Body of pancreas (tissue), 4 donors: Measurements from ENCODE around the gene LTA. TPM values are rescaled to one million over a fixed set of nuclear protein-coding genes. Genes with fewer than 3 reads are reported as not detected.

ENCODE experiments used
- ATAC-seq: fragments of 150-250 bp; one replicate; pipeline ENCODE4 v1.9.1; 2016
- DNase-seq, 4 donors: peaks; one replicate each; pipeline ENCODE4 v3.0.0-alpha.2; 2019
- H3K27ac ChIP-seq, 4 donors: fragments of 200-600 bp; sonication (generic); 1 replicate in 3 of 4; 2 replicates in 1 of 4; pipeline versions ENCODE4 v1.5.1 to v1.6.1; 2016 to 2019; ENCODE audit warnings: mild to moderate bottlenecking in 1 of 4, mixed read lengths in 1 of 4, moderate library complexity in 1 of 4
- H3K27me3 ChIP-seq, 2 donors: fragments of 200-600 bp; sonication (generic); one replicate each; pipeline ENCODE4 v1.6.0; 2016; ENCODE audit warnings: mild to moderate bottlenecking in 1 of 2
- H3K36me3 ChIP-seq, 2 donors: fragments of 200-600 bp; sonication (generic); replicated peaks in 1 of 2; 2 replicates each; pipeline ENCODE4 v1.5.1; 2016; ENCODE audit warnings: low read depth in 2 of 2; ENCODE audit not compliant: insufficient read depth in 1 of 2
- H3K4me1 ChIP-seq: fragments of 200-600 bp; sonication (generic); one replicate; pipeline ENCODE4 v1.6.0; 2016
- H3K4me3 ChIP-seq, 2 donors: fragments of 200-600 bp; sonication (generic); 1 replicate in 1 of 2; 2 replicates in 1 of 2; pipeline ENCODE4 v1.5.1; 2016 to 2019
- H3K9me3 ChIP-seq, 3 donors: fragments of 200-600 bp; sonication (generic); 1 replicate in 2 of 3; 2 replicates in 1 of 3; pipeline ENCODE4 v1.5.1; 2016
- POLR2A ChIP-seq, 3 donors: fragments of 450-650 bp; IDR thresholded peaks; one replicate each; pipeline ENCODE4 v1.6.1; 2016; ENCODE audit warnings: antibody characterized with exemption in 3 of 3, mild to moderate bottlenecking in 2 of 3
- WGBS, 2 donors: methylation state at CpG; one replicate each; pipeline ENCODE4 v1.1.5; 2017; 5-methylcytosine and 5-hydroxymethylcytosine counted together
- intact Hi-C: fragments of 100-400 bp; cut with DNase I; formaldehyde crosslinking; loops from one replicate; pipeline ENCODE4 v1.15.1; 2023
- total RNA-seq, 2 donors: library from RNA; depleted of rRNA; stranded (reverse); fragments of >200 nt; gene quantifications; one replicate each; pipeline ENCODE4 v1.1.0, GENCODE V29; 2016
- TF ChIP-seq, protein P1 (sequence below), 7 experiments: fragments of 450-650 bp in 4 of 7; fragments of 200-600 bp in 3 of 7; sonication (generic) in 3 of 7; IDR thresholded peaks; one replicate each; pipeline ENCODE4 v1.5.1; 2016 to 2019; ENCODE audit warnings: antibody characterized with exemption in 7 of 7

The LTA gene
- total RNA-seq, 2 donors from 2014 or later: not detected

DNA sequence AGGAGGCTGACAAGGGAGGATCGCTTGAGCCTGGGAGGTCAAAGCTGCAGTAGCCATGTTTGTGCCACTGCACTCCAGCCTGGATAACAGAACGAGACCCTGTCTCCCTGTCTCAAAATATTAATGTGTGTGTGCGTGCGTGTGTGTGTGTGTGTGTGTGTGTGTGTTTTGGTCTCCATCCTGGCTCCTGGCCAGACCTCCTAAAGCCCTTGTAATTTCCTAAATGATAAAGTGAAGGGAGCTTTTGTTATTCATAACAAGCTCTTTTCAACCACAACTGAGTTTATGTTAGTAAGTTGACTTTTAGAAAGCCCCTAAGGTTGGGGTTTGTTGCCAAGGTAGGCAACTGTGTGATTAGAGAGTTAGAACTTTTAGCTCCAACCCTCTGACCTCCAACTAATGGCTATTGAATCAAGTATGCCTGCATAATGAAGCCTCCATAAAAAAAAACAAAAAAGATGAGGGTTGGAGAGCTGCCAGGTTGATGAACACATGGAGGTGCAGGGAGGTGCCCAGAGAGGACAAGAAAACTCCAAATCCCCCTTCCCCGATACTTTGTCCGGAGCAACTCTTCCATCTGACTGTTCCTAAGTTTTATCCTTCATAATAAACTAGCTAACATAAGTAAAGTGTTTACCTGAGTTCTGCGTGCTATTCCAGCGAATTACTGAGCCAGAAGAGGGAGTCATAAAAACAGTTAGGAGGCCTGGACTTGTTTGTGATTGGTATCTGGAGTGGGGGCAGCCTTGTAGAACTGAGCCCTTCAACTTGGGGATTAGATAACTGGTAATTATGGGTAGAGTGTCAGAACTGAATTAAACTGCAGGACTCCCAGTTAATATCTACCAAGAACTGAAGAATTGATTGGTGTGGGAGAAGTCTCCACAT, 37.7 kb downstream of the LTA start:
- 54 to 75% methylated on average over 8 of the region's 8 CpGs for WGBS, 2 donors
- ATAC-seq (no peak), DNase-seq (no peak)
- no peak overlapping the region for H3K27ac ChIP-seq
- H3K4me3 ChIP-seq: no peak overlapping the region
- TF ChIP-seq, protein P1, sequence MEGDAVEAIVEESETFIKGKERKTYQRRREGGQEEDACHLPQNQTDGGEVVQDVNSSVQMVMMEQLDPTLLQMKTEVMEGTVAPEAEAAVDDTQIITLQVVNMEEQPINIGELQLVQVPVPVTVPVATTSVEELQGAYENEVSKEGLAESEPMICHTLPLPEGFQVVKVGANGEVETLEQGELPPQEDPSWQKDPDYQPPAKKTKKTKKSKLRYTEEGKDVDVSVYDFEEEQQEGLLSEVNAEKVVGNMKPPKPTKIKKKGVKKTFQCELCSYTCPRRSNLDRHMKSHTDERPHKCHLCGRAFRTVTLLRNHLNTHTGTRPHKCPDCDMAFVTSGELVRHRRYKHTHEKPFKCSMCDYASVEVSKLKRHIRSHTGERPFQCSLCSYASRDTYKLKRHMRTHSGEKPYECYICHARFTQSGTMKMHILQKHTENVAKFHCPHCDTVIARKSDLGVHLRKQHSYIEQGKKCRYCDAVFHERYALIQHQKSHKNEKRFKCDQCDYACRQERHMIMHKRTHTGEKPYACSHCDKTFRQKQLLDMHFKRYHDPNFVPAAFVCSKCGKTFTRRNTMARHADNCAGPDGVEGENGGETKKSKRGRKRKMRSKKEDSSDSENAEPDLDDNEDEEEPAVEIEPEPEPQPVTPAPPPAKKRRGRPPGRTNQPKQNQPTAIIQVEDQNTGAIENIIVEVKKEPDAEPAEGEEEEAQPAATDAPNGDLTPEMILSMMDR (IDR thresholded peaks at IDR 0.05): no peak
- no peak for TF ChIP-seq POLR2A (IDR thresholded peaks at IDR 0.05)
- H3K9me3 ChIP-seq: no peaks in the 10 kb centered on the region
- no peaks in the 10 kb centered on the region for H3K27me3 ChIP-seq
- no peaks in the 10 kb centered on the region for H3K4me1 ChIP-seq
- no peaks in the 10 kb centered on the region for H3K36me3 ChIP-seq
- intact Hi-C loops: no loop called here

DNA sequence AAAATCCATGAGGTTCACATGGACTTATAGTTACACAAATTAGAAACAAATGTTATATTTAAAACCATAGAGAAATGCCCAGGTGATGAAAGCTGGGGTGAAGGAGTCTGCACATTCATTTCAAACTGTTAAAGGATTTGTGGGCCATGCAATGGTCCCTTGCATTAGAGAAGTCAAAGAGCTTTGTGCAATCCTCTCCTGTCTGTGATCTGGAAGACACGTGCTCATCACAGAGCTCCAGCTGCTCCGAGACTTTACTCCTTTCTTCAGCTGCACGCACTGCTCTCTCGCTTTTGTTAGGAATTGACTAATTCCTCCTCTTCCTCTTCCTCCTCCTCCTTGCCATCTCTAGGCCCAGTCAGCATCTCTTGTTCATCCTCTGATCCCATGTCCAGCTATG, 38.9 kb downstream of the LTA start:
- TF ChIP-seq POLR2A (IDR thresholded peaks at IDR 0.05): no peak
- TF ChIP-seq, protein P1 (IDR thresholded peaks at IDR 0.05): no peak
- Histone ChIP-seq H3K36me3 (no peaks in the 10 kb centered on the region), H3K27ac (no peak overlapping the region), H3K4me1 (no peaks in the 10 kb centered on the region), H3K27me3 (no peaks in the 10 kb centered on the region), H3K9me3 (no peaks in the 10 kb centered on the region), H3K4me3 (no peak overlapping the region)
- intact Hi-C loops: no loop called here
- WGBS, 2 donors: 79 to 88% methylated on average over 4 of the region's 4 CpGs
- no peak for ATAC-seq
- DNase-seq: no peak

DNA sequence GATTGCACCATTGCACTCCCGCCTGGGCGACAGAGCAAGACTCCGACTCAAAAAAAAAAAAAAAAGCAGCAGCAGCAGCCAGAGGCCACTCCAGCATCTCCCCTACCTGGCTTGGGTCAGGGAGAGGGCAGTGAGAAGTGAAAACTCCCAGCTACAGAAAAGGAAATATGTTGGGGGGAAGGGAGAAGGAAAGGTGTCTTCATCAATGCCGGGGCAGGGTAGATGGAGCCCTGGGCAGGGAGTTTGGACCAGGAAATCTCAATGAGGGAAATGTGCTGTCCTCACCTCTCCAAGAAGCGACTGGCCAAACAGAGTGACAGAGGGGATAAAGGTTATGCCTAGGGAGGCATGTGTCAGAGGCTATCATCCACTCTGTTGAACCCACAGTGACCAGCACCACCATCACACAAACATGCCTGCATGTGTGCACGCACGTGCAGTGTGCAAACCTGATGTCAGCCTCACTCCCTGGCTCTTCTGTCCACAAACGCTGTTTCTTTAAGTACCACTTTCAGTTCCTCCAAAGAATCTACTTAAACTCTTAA, 42.1 kb downstream of the LTA start:
- no peaks in the 10 kb centered on the region for H3K9me3 ChIP-seq
- no peaks in the 10 kb centered on the region for H3K36me3 ChIP-seq
- no peak overlapping the region for H3K4me3 ChIP-seq
- whole genome bisulfite sequencing, 2 donors: 71 to 77% methylated on average over 8 of the region's 8 CpGs
- TF ChIP-seq, protein P1 (IDR thresholded peaks at IDR 0.05): no peak
- no peak for TF ChIP-seq POLR2A (IDR thresholded peaks at IDR 0.05)
- no peaks in the 10 kb centered on the region for H3K27me3 ChIP-seq
- no peak for ATAC-seq
- peak overlapping the region in 1 of 4 donors; percentile 52 for H3K27ac ChIP-seq
- peak in 1 of 4 donors; percentile 18 for DNase-seq
- intact Hi-C loops: no loop called here
- H3K4me1 ChIP-seq: no peaks in the 10 kb centered on the region

DNA sequence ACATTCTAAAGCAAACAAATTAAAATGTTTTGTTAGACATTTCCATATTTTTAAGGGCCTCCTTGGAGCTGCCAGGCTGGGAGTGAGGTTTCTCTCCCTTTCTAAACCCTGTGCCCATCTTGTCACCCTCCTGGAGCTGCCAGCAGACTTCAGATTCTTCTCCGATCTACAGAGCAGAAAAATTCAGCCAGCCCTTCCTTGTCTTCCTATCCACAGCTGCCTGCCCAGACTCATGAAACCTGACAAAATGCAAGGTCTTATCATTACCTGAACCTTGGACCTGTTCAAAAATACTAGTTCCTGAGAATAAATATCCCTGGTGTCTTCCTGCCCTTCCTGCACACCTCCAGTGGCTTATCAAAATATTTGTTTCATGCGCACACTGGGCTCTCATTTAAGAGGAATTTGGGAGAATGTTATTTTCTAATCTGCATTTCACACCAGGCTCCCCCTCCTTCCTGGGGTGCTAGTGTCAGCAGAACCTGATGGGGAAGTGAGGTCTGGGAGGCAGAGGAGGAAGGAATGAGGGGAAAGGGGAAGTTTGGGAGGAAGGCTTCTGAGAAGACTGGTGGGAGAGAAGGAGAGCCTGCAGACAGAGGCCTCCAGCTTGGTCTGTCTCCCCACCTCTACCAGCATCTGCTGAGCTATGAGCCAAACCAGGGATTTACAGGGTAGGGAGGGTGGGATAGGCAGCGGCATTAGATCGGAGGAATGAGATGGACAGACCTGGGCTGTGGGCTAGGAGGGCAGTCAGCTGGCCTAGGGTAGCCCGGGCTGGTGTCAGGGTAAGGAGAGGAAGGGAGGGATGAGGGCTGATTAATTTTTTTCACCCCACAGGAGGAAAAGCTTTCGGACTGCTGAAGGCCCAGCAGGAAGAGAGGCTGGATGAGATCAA, 42.8 kb downstream of the LTA start, which contains the start of gene AIF1:
AIF1 (plus strand) TSS at position 551 of the 895 bp plus-strand sequence; CDS start at position 647, 96 bp downstream.
- ATAC-seq (no peak), DNase-seq (peak in 1 of 4 donors; percentile 40)
- H3K9me3 ChIP-seq: no peaks in the 10 kb centered on the region
- no peaks in the 10 kb centered on the region for H3K27me3 ChIP-seq
- no peak within 1 kb of the TSS for H3K4me3 ChIP-seq
- no peaks in the 10 kb centered on the region for H3K36me3 ChIP-seq
- H3K27ac ChIP-seq: peak within 1 kb of the TSS in 2 of 4 donors; percentile 8 to 53
- TF ChIP-seq, protein P1 (IDR thresholded peaks at IDR 0.05): no peak
- no peak for TF ChIP-seq POLR2A (IDR thresholded peaks at IDR 0.05)
- H3K4me1 ChIP-seq: peaks cover 4% of the 10 kb centered on the region
- 55 to 69% methylated on average over 6 of the region's 6 CpGs for WGBS, 2 donors
- intact Hi-C loops: no loop called here
